GM12878 (cell line): ENCODE data around the gene DGCR8.

ENCODE experiments used
- BCL11A ChIP-seq: IDR thresholded peaks from 2 replicates; pipeline ENCODE4 v1.6.1; 2011; ENCODE audit warnings: low read depth, low read length
- CBFB ChIP-seq: IDR thresholded peaks from 2 replicates; pipeline ENCODE4 v1.6.1; 2016; ENCODE audit warnings: antibody characterized with exemption, low read depth
- CREB1 ChIP-seq: IDR thresholded peaks from 2 replicates; pipeline ENCODE4 v1.6.1; 2012; ENCODE audit warnings: low read depth, mild to moderate bottlenecking, inconsistent platforms
- CREM ChIP-seq: IDR thresholded peaks from 2 replicates; pipeline ENCODE4 v1.6.1; 2014; ENCODE audit warnings: antibody characterized with exemption, low read depth
- CTCF ChIP-seq, 3 experiments: IDR thresholded peaks in 2 of 3; conservative IDR thresholded peaks in 1 of 3; 2 replicates each; pipeline ENCODE4 v1.5.1; 2011; ENCODE audit warnings: low read depth in 3 of 3, low read length in 3 of 3, mild to moderate bottlenecking in 3 of 3, control low read depth in 2 of 3, moderate library complexity in 2 of 3, inconsistent platforms in 1 of 3, mixed read lengths in 1 of 3; ENCODE audit not compliant: control insufficient read depth in 2 of 3, insufficient read depth in 1 of 3; ENCODE audit errors: extremely low read depth in 1 of 3
- DPF2 ChIP-seq: fragments of 450-650 bp; IDR thresholded peaks from 2 replicates; pipeline ENCODE4 v1.6.1; 2017; ENCODE audit warnings: mild to moderate bottlenecking
- MAX ChIP-seq: IDR thresholded peaks from 2 replicates; pipeline ENCODE4 v1.6.1; 2012; ENCODE audit warnings: low read depth, low read length, improper control_type of control experiment
- POLR2A ChIP-seq: IDR thresholded peaks from 2 replicates; pipeline ENCODE4 v1.6.1; 2011; ENCODE audit warnings: low read depth, mild to moderate bottlenecking, low read length
- RAD21 ChIP-seq: IDR thresholded peaks from 2 replicates; pipeline ENCODE4 v1.6.1; 2011; ENCODE audit warnings: mild to moderate bottlenecking, low read depth, low read length, moderate library complexity; ENCODE audit not compliant: insufficient read depth
- SMC3 ChIP-seq: IDR thresholded peaks from 2 replicates; pipeline ENCODE4 v1.6.1; 2011; ENCODE audit warnings: low read length, improper control_type of control experiment, borderline replicate concordance
- ZBTB33 ChIP-seq: fragments of 450-650 bp; IDR thresholded peaks from 2 replicates; pipeline ENCODE4 v1.6.1; 2017; ENCODE audit warnings: mild to moderate bottlenecking
- ZNF384 ChIP-seq: IDR thresholded peaks from 2 replicates; pipeline ENCODE4 v1.6.1; 2012; ENCODE audit warnings: low read depth, mild to moderate bottlenecking, low read length, improper control_type of control experiment, borderline replicate concordance
- ZZZ3 ChIP-seq: IDR thresholded peaks from 2 replicates; pipeline ENCODE4 v1.6.1; 2011; ENCODE audit warnings: low read depth; ENCODE audit not compliant: control insufficient read depth, insufficient read length

- TF ChIP-seq MAX (no peak), RAD21 (no peak), ZZZ3 (no peak), CREB1 (no peak), CREM (no peak), CTCF (IDR thresholded peaks at IDR 0.05 in 2 of 3, conservative IDR thresholded peaks at IDR 0.05 in 1 of 3; ENCODE audit: control insufficient read depth in 2 of 3, extremely low read depth in 1 of 3, insufficient read depth in 1 of 3, low read depth in 3 of 3, low read length in 3 of 3) (no peak), ZBTB33 (no peak), POLR2A (no peak), BCL11A (no peak), CBFB (no peak), ZNF384 (no peak), SMC3 (no peak), DPF2 (no peak)
Measured at GRCh38 chr22:20055654-20056053, 24.4 kb upstream of the DGCR8 start.
